Calu3 (cell line): ENCODE results near the gene EARS2. TPM values are rescaled to one million over a fixed set of nuclear protein-coding genes. Genes with fewer than 3 reads are reported as not detected.

Experiments
- BruUV-seq: library from RNA; stranded (reverse); fragments of 400-500 nt; replicated peaks from 2 replicates; lab custom pipeline; 2021; lab: Mats Ljungman, UMichigan
- CTCF ChIA-PET: fragments of 300-600 bp; sonication (Branson Sonifier 250); formaldehyde crosslinking; loops from one replicate; lab custom pipeline; 2022; ENCODE audit warnings: antibody characterized with exemption; lab: Charles Lee
- DNase-seq: peaks from one replicate; pipeline ENCODE4 v3.0.0; 2022
- H3K27ac Mint-ChIP-seq: one replicate; pipeline ENCODE4 v1.8.0; 2022; ENCODE audit warnings: mixed read lengths; ENCODE audit not compliant: unreplicated experiment
- H3K27me3 Mint-ChIP-seq: one replicate; pipeline ENCODE4 v1.8.0; 2022; ENCODE audit warnings: mixed read lengths; ENCODE audit not compliant: unreplicated experiment
- H3K36me3 Mint-ChIP-seq: one replicate; pipeline ENCODE4 v1.8.0; 2022; ENCODE audit warnings: mild to moderate bottlenecking, moderate library complexity, mixed read lengths; ENCODE audit not compliant: insufficient read depth, unreplicated experiment
- H3K4me1 Mint-ChIP-seq: one replicate; pipeline ENCODE4 v1.8.0; 2022; ENCODE audit warnings: mild to moderate bottlenecking, low read depth, mixed read lengths; ENCODE audit not compliant: unreplicated experiment
- H3K4me3 Mint-ChIP-seq: one replicate; pipeline ENCODE4 v1.8.0; 2022; ENCODE audit warnings: mild to moderate bottlenecking, low read depth, moderate library complexity, mixed read lengths; ENCODE audit not compliant: unreplicated experiment
- H3K9me3 Mint-ChIP-seq: one replicate; pipeline ENCODE4 v1.8.0; 2022; ENCODE audit warnings: low read depth, mixed read lengths; ENCODE audit not compliant: unreplicated experiment
- CTCF ChIP-seq: fragments of 200-600 bp; IDR thresholded peaks from one replicate; pipeline ENCODE4 v1.8.0; 2022; ENCODE audit warnings: antibody characterized with exemption; ENCODE audit not compliant: unreplicated experiment
- intact Hi-C: fragments of 100-400 bp; cut with micrococcal nuclease; formaldehyde crosslinking; loops from one replicate; pipeline ENCODE4 v1.10.0; 2022; ENCODE audit not compliant: unreplicated experiment
- total RNA-seq: library from RNA; stranded (reverse); gene quantifications from 2 replicates; pipeline ENCODE4 v1.2.3, GENCODE V29; 2022

Gene EARS2
- total RNA-seq, 1 experiment from 2014 or later, result 45.9 TPM

GRCh38 chr16:23504076-23504452 lies 53.1 kb downstream of the EARS2 start:
- H3K9me3 Mint-ChIP-seq, result no peaks in the 10 kb centered on the region
- no peak overlapping the region for H3K4me3 Mint-ChIP-seq
- H3K4me1 Mint-ChIP-seq, result peaks cover 38% of the 10 kb centered on the region
- no peak overlapping the region for H3K27ac Mint-ChIP-seq
- no peak for DNase-seq
- H3K27me3 Mint-ChIP-seq, result no peaks in the 10 kb centered on the region
- TF ChIP-seq CTCF, result no peak
- CTCF ChIA-PET, result interaction anchor here (1.2 to 2.3 kb wide), 2 partner anchors 51 to 53 kb away, joined by 3 to 6 read pairs; partner anchors contain the start of genes COG7, EARS2 and UBFD1
- no TSS peak for BruUV-seq
- peaks cover 6% of the 10 kb centered on the region for H3K36me3 Mint-ChIP-seq
- intact Hi-C loops, result loop anchor here (10.0 kb wide), 1 partner anchor 319 kb away; the partner anchor contains the start of gene SCNN1G

GRCh38 chr16:23502466-23502865 lies 54.7 kb downstream of the EARS2 start:
- CTCF ChIA-PET, result interaction anchor here (0.5 kb wide), 1 partner anchor 14 kb away, joined by 4 read pairs; no protein-coding TSS in a partner anchor
- TF ChIP-seq CTCF, result no peak
- Mint-ChIP-seq H3K36me3 (peaks cover under 1% of the 10 kb centered on the region), H3K9me3 (no peaks in the 10 kb centered on the region), H3K27me3 (no peaks in the 10 kb centered on the region), H3K4me3 (no peak overlapping the region), H3K4me1 (peaks cover 38% of the 10 kb centered on the region), H3K27ac (no peak overlapping the region)
- no TSS peak for BruUV-seq
- intact Hi-C loops, result loop anchor here (10.0 kb wide), 1 partner anchor 318 kb away; the partner anchor contains the start of gene SCNN1G
- no peak for DNase-seq

- no peak for TF ChIP-seq CTCF
- no peaks in the 10 kb centered on the region for H3K27me3 Mint-ChIP-seq
- H3K9me3 Mint-ChIP-seq, result no peaks in the 10 kb centered on the region
- no TSS peak for BruUV-seq
- H3K4me3 Mint-ChIP-seq, result no peak overlapping the region
- H3K36me3 Mint-ChIP-seq, result peaks cover 5% of the 10 kb centered on the region
- H3K27ac Mint-ChIP-seq, result no peak overlapping the region
- intact Hi-C loops, result loop anchor here (10.0 kb wide), 1 partner anchor 316 kb away; the partner anchor contains the start of gene SCNN1G
- peaks cover 34% of the 10 kb centered on the region for H3K4me1 Mint-ChIP-seq
- CTCF ChIA-PET, result no interaction called here
- no peak for DNase-seq
Measured at GRCh38 chr16:23501291-23501690, 55.9 kb downstream of the EARS2 start.

GRCh38 chr16:23500862-23501225 lies 56.3 kb downstream of the EARS2 start:
- Mint-ChIP-seq H3K4me1 (peaks cover 29% of the 10 kb centered on the region), H3K27me3 (no peaks in the 10 kb centered on the region), H3K9me3 (no peaks in the 10 kb centered on the region), H3K4me3 (no peak overlapping the region), H3K36me3 (peaks cover 5% of the 10 kb centered on the region), H3K27ac (no peak overlapping the region)
- no peak for DNase-seq
- BruUV-seq, result no TSS peak
- intact Hi-C loops, result loop anchor here (10.0 kb wide), 1 partner anchor 316 kb away; the partner anchor contains the start of gene SCNN1G
- CTCF ChIA-PET, result no interaction called here
- TF ChIP-seq CTCF, result no peak
